ENCODE results near the gene ERFE. TPM values are rescaled to one million over a fixed set of nuclear protein-coding genes. Genes with fewer than 3 reads are reported as not detected.
A peak's percentile ranks its signal among the peaks of the same experiment; 100 is the strongest.

The ERFE gene
- total and polyA plus RNA-seq, 2 experiments from 2014 or later: 0.41 to 0.86 TPM

DNA sequence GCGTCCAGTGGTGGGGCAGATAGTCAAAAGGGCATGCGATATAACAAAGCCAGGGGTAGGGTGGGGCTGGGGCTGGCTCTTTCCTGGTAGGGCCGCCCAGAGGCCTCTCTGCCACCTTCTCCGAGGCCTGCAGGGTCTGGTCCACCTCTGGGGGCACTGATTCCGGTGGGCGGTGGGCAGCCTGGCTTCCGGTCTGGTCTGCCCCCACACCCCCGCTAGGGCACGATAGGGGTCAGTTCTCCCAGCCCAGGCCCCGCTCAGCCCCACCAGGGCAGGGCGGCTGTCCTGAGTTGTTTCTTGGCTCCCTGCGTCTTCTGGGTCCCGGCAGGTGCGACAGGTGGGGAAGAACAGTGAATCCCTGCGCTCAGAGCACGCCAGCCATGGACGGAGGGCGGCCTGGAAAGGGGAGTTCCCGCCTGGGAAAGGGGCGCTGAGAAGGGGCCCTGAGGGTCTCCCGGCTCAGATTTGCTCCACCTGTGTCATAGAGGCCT is 707 bp upstream of the ERFE start:
- H3K27me3 ChIP-seq (replicated peaks; ENCODE audit: insufficient read depth): no peaks in the 10 kb centered on the region
- no peaks in the 10 kb centered on the region for H3K79me2 ChIP-seq (ENCODE audit: insufficient read depth)
- H3K4me3 ChIP-seq: no peak overlapping the region
- no peak overlapping the region for H3K27ac ChIP-seq
- H3K36me3 ChIP-seq (ENCODE audit: low read depth): no peaks in the 10 kb centered on the region
- no peaks in the 10 kb centered on the region for H3F3A ChIP-seq (ENCODE audit: insufficient read depth)
- no peak overlapping the region for H3K9ac ChIP-seq
- H3K4me1 ChIP-seq (ENCODE audit: insufficient read depth): no peaks in the 10 kb centered on the region
- 35 to 38% methylated on average over 17 to 19 of the region's 21 CpGs for WGBS, 2 experiments (ENCODE audit: low coverage in 1 of 2, low lambda C conversion rate in 2 of 2, missing lambda C conversion rate in 2 of 2)
- in situ Hi-C loops (cut with MboI): no loop called here
- no peak overlapping the region for H2AFZ ChIP-seq
- TF ChIP-seq EZH2phosphoT487 (IDR thresholded peaks at IDR 0.05; ENCODE audit: insufficient read depth, low read depth): no peak
- TF ChIP-seq EZH2 (IDR thresholded peaks at IDR 0.05; ENCODE audit: insufficient read depth, poor library complexity, severe bottlenecking): no peak
- DNase-seq: no peak
- no peak overlapping the region for H3K4me2 ChIP-seq (ENCODE audit: unreplicated experiment)
- H3K9me2 ChIP-seq (ENCODE audit: insufficient read depth): no peaks in the 10 kb centered on the region
- H4K20me1 ChIP-seq (ENCODE audit: insufficient read depth): no peaks in the 10 kb centered on the region
- H3K9me3 ChIP-seq (ENCODE audit: low read depth): no peaks in the 10 kb centered on the region

DNA sequence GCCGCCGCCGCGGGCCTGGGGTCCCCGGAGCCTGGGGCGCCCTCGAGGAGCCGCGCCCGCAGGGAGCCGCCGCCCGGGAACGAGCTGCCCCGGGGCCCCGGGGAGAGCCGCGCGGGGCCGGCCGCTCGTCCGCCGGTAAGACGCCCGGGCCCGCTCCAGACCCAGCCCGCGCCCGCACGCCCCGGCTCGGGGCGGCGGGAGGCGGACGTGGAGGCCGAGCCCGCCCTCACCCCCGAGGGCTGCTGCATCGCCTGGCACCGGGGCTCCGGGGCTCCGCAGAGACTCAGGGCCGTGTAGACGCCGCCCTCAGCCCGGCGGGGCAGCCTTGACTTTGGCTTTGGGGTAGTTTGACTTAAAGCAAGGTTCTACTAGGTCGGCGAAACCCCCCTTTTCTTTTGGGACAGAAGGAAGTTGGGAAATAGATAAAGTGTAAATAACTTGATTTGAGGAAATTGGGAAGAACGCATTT is 335 bp downstream of the ERFE start:
- in situ Hi-C loops (cut with MboI): no loop called here
- Histone ChIP-seq H3K36me3 (ENCODE audit: low read depth) (no peaks in the 10 kb centered on the region), H2AFZ (peak overlapping the region; percentile 42; the same call in 1 of the 2 replicates), H3K9ac (peak overlapping the region; percentile 53; the same call in 1 of the 2 replicates), H4K20me1 (ENCODE audit: insufficient read depth) (no peaks in the 10 kb centered on the region), H3K4me1 (ENCODE audit: insufficient read depth) (no peaks in the 10 kb centered on the region), H3K4me2 (ENCODE audit: unreplicated experiment) (peak overlapping the region; percentile 70), H3K9me2 (ENCODE audit: insufficient read depth) (no peaks in the 10 kb centered on the region), H3K27ac (no peak overlapping the region), H3F3A (ENCODE audit: insufficient read depth) (no peaks in the 10 kb centered on the region), H3K9me3 (ENCODE audit: low read depth) (no peaks in the 10 kb centered on the region), H3K27me3 (replicated peaks; ENCODE audit: insufficient read depth) (no peaks in the 10 kb centered on the region), H3K4me3 (peak overlapping the region; percentile 62), H3K79me2 (ENCODE audit: insufficient read depth) (no peaks in the 10 kb centered on the region)
- TF ChIP-seq EZH2 (IDR thresholded peaks at IDR 0.05; ENCODE audit: insufficient read depth, poor library complexity, severe bottlenecking) (no peak), EZH2phosphoT487 (IDR thresholded peaks at IDR 0.05; ENCODE audit: insufficient read depth, low read depth) (no peak)
- peak; percentile 52 for DNase-seq
- 3 to 4% methylated on average over 31 to 34 of the region's 52 CpGs for WGBS, 2 experiments (ENCODE audit: low coverage in 1 of 2, low lambda C conversion rate in 2 of 2, missing lambda C conversion rate in 2 of 2)

DNA sequence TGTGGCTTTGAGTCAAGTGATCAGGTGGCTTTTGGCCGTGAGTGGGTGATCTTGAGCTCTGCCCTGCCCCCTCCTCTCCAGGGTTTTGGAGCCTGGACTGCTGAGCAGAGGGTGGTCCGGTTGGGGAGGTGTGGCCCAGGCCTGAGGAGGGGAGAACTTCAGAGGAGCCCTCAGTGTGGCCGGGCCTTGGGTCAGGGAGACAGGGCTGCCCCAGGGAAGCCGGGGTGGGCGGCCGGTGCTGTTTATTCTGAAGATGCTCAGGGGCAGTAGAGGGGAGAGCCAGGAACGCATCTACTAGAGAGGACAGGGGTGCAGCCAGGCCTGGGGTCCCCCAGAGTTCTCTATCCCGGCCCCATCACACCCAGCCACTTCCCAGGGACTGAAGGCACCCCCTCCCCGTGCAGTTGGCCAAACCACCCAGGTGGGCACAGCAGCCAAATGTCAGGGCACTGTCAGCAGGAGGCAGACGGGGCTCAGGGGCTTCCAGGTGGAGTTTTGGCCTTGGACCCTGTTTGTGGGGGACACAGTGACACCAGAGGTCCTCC is 963 bp downstream of the ERFE start:
- in situ Hi-C loops (cut with MboI): no loop called here
- H3K9ac ChIP-seq: no peak overlapping the region
- no peak for DNase-seq

DNA sequence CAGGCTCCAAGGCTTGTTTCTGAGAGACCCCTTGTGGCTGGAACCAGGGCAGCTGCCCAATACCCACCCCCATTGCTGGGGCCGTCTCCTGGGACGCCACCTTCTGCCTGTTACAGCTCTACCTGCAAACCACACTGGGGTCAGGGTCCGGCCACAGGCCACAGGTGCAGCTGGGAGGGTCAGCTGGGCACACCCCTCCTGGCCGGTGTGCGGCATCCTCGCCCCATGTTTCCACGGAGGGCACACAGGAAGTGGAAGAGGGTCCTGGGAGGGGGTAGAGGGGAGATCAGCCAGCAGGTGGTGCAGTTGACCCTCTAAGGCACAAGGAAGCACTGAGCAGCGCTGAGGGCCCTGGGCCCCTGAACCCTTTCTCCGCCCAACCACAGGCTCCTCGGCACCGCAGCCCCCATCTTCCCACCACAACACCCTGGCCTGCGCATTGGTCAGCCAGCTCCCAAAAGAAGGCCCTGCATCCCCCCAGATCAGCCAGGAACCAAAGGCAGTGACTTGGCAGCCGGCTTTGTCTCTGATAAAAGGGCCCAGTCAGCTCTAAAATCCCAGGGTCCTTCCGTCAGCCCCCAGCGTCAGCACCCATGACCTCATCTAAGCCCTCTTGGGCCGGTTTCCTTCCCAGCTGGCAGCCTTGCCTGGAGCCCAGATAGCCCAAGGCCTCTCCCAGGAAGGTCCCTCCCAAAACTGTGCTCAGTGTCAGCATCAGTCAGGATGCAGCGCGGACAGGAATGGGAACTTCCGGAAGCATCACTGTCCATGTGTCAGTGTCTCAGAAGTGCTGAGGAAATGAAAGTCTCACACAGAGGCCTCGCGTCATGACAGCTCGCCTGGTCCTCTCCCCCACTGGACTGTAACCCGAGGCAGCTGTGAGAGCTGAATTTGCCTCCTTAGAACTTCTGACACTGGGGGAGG is 1.7 kb downstream of the ERFE start:
- no peaks in the 10 kb centered on the region for H3K36me3 ChIP-seq (ENCODE audit: low read depth)
- no peak overlapping the region for H3K9ac ChIP-seq
- no peaks in the 10 kb centered on the region for H3K9me3 ChIP-seq (ENCODE audit: low read depth)
- H3K4me1 ChIP-seq (ENCODE audit: insufficient read depth): no peaks in the 10 kb centered on the region
- in situ Hi-C loops (cut with MboI): no loop called here
- no peaks in the 10 kb centered on the region for H4K20me1 ChIP-seq (ENCODE audit: insufficient read depth)
- H3F3A ChIP-seq (ENCODE audit: insufficient read depth): no peaks in the 10 kb centered on the region
- 84 to 86% methylated on average over 23 of the region's 23 CpGs for WGBS, 2 experiments (ENCODE audit: low coverage in 1 of 2, low lambda C conversion rate in 2 of 2, missing lambda C conversion rate in 2 of 2)
- no peak overlapping the region for H3K4me3 ChIP-seq
- no peaks in the 10 kb centered on the region for H3K9me2 ChIP-seq (ENCODE audit: insufficient read depth)
- no peak overlapping the region for H3K27ac ChIP-seq
- no peaks in the 10 kb centered on the region for H3K79me2 ChIP-seq (ENCODE audit: insufficient read depth)
- no peaks in the 10 kb centered on the region for H3K27me3 ChIP-seq (replicated peaks; ENCODE audit: insufficient read depth)
- no peak overlapping the region for H3K4me2 ChIP-seq (ENCODE audit: unreplicated experiment)
- TF ChIP-seq EZH2 (IDR thresholded peaks at IDR 0.05; ENCODE audit: insufficient read depth, poor library complexity, severe bottlenecking) (no peak), EZH2phosphoT487 (IDR thresholded peaks at IDR 0.05; ENCODE audit: insufficient read depth, low read depth) (no peak)
- no peak for DNase-seq
- no peak overlapping the region for H2AFZ ChIP-seq

More for the DNA sequence above, 963 bp downstream of the ERFE start:
- H3K4me2 ChIP-seq (ENCODE audit: unreplicated experiment): no peak overlapping the region
- no peaks in the 10 kb centered on the region for H3K27me3 ChIP-seq (replicated peaks; ENCODE audit: insufficient read depth)
- H3K9me2 ChIP-seq (ENCODE audit: insufficient read depth): no peaks in the 10 kb centered on the region
- TF ChIP-seq EZH2phosphoT487 (IDR thresholded peaks at IDR 0.05; ENCODE audit: insufficient read depth, low read depth): no peak
- TF ChIP-seq EZH2 (IDR thresholded peaks at IDR 0.05; ENCODE audit: insufficient read depth, poor library complexity, severe bottlenecking): no peak
- no peaks in the 10 kb centered on the region for H3K4me1 ChIP-seq (ENCODE audit: insufficient read depth)
- H3K27ac ChIP-seq: no peak overlapping the region
- H3K79me2 ChIP-seq (ENCODE audit: insufficient read depth): no peaks in the 10 kb centered on the region
- H4K20me1 ChIP-seq (ENCODE audit: insufficient read depth): no peaks in the 10 kb centered on the region
- no peaks in the 10 kb centered on the region for H3K36me3 ChIP-seq (ENCODE audit: low read depth)
- H3K9me3 ChIP-seq (ENCODE audit: low read depth): no peaks in the 10 kb centered on the region
- H3K4me3 ChIP-seq: no peak overlapping the region; the same call in 1 of the 2 replicates
- H3F3A ChIP-seq (ENCODE audit: insufficient read depth): no peaks in the 10 kb centered on the region
- 72 to 73% methylated on average over 10 of the region's 10 CpGs for WGBS, 2 experiments (ENCODE audit: low coverage in 1 of 2, low lambda C conversion rate in 2 of 2, missing lambda C conversion rate in 2 of 2)
- no peak overlapping the region for H2AFZ ChIP-seq
